ENCODE measurements around the gene ZNF217. TPM values are rescaled to one million over a fixed set of nuclear protein-coding genes. Genes with fewer than 3 reads are reported as not detected.
"Not testable (repeated sequence)": the region's sequence is repeated elsewhere in the genome, so short reads cannot be mapped to it uniquely, and the experiment has no call there.

Gene ZNF217
- total RNA-seq, 1 experiment from 2014 or later = 33.8 TPM

- Histone ChIP-seq H3K9me2 (ENCODE audit: insufficient read depth) (no peaks in the 10 kb centered on the region), H3K4me2 (ENCODE audit: low read length) (peak overlapping the region; percentile 77), H2AFZ (ENCODE audit: low read depth, low read length, poor library complexity, severe bottlenecking) (no peak overlapping the region), H3K4me1 (ENCODE audit: control insufficient read depth in 1 of 2, insufficient read depth in 2 of 2, low read length in 2 of 2) (peaks cover 19 to 26% of the 10 kb centered on the region in 2 experiments), H3K27me3 (ENCODE audit: insufficient read depth, low read length) (no peaks in the 10 kb centered on the region), H3K4me3 (replicated peaks in 1 of 2; ENCODE audit: low read depth in 1 of 2, low read length in 2 of 2) (peak overlapping the region; percentile 64 to 74), H3K9ac (ENCODE audit: low read length) (peak overlapping the region; percentile 90), H3K79me2 (ENCODE audit: insufficient read depth, low read length) (peaks cover 54% of the 10 kb centered on the region), H3K36me3 (ENCODE audit: control insufficient read depth in 1 of 2, insufficient read depth in 2 of 2, low read length in 2 of 2) (no peaks in the 10 kb centered on the region), H4K20me1 (ENCODE audit: insufficient read depth) (no peaks in the 10 kb centered on the region), H3K27ac (ENCODE audit: low read depth, low read length) (peak overlapping the region; percentile 79), H3K9me3 (ENCODE audit: control insufficient read depth in 1 of 2, insufficient read depth in 1 of 2, low read depth in 1 of 2, low read length in 2 of 2) (no peaks in the 10 kb centered on the region)
- CTCF ChIA-PET = interaction anchor here (1.0 kb wide), 1 partner anchor 347 kb away, joined by 3 read pairs; no protein-coding TSS in a partner anchor
- RAD21 ChIA-PET (ENCODE audit: low non-redundant PET in 1 of 2, low total read pairs in 2 of 2, uncharacterized antibody in 2 of 2, unreplicated experiment in 2 of 2) = no interaction called here
- TF ChIP-seq RAD21 (IDR thresholded peaks at IDR 0.05; ENCODE audit: low read depth) = no peak
- TF ChIP-seq POLR2AphosphoS5 (IDR thresholded peaks at IDR 0.05; ENCODE audit: low read depth, low read length) = 0 out of 2 replicates have a peak, but pooled peaks have one; percentile 5
- no peak for DNase-seq (ENCODE audit: low read depth, low spot score)
- ATAC-seq = no peak
- POLR2A ChIA-PET = interaction anchor here (0.6 to 4.0 kb wide), 2 partner anchors 30 to 37 kb away, joined by 5 to 23 read pairs; no protein-coding TSS in a partner anchor
- BruUV-seq (replicated peaks) = no TSS peak
- intact Hi-C loops (cut with micrococcal nuclease) = loop anchor here (5.0 kb wide), 1 partner anchor 274 kb away; no protein-coding TSS in a partner anchor
Measured at GRCh38 chr20:53592992-53593465, 610 bp downstream of the ZNF217 start.

- CTCF ChIA-PET = not testable (repeated sequence)
Measured at GRCh38 chr20:53592454-53592991, 1.1 kb downstream of the ZNF217 start.

GRCh38 chr20:53591941-53592441 lies 1.6 kb downstream of the ZNF217 start:
- intact Hi-C loops (cut with micrococcal nuclease) = loop anchor here (5.0 kb wide), 1 partner anchor 275 kb away; no protein-coding TSS in a partner anchor
- RAD21 ChIA-PET (ENCODE audit: low non-redundant PET in 1 of 2, low total read pairs in 2 of 2, uncharacterized antibody in 2 of 2, unreplicated experiment in 2 of 2) = not testable (repeated sequence)

More at GRCh38 chr20:53592454-53592991, 1.1 kb downstream of the ZNF217 start:
- H4K20me1 ChIP-seq (ENCODE audit: insufficient read depth); DNase-seq (ENCODE audit: low read depth, low spot score); BruUV-seq (replicated peaks); H2AFZ ChIP-seq (ENCODE audit: low read depth, low read length, poor library complexity, severe bottlenecking); RAD21 ChIA-PET (ENCODE audit: low non-redundant PET in 1 of 2, low total read pairs in 2 of 2, uncharacterized antibody in 2 of 2, unreplicated experiment in 2 of 2); H3K9me3 ChIP-seq (ENCODE audit: control insufficient read depth in 1 of 2, insufficient read depth in 1 of 2, low read depth in 1 of 2, low read length in 2 of 2); H3K36me3 ChIP-seq (ENCODE audit: control insufficient read depth in 1 of 2, insufficient read depth in 2 of 2, low read length in 2 of 2); H3K27me3 ChIP-seq (ENCODE audit: insufficient read depth, low read length); H3K9me2 ChIP-seq (ENCODE audit: insufficient read depth): not testable (repeated sequence)
- Histone ChIP-seq H3K79me2 (ENCODE audit: insufficient read depth, low read length) (peaks cover 57% of the 10 kb centered on the region), H3K4me2 (ENCODE audit: low read length) (peak overlapping the region; percentile 77), H3K4me1 (ENCODE audit: control insufficient read depth in 1 of 2, insufficient read depth in 2 of 2, low read length in 2 of 2) (peaks cover 19 to 26% of the 10 kb centered on the region in 2 experiments), H3K27ac (ENCODE audit: low read depth, low read length) (peak overlapping the region; percentile 79), H3K9ac (ENCODE audit: low read length) (peak overlapping the region; percentile 90), H3K4me3 (replicated peaks in 1 of 2; ENCODE audit: low read depth in 1 of 2, low read length in 2 of 2) (peak overlapping the region; percentile 64 to 74)
- intact Hi-C loops (cut with micrococcal nuclease) = loop anchor here (5.0 kb wide), 1 partner anchor 275 kb away; no protein-coding TSS in a partner anchor
- POLR2A ChIA-PET = interaction anchor here (1.1 kb wide), 1 partner anchor 29 kb away, joined by 3 read pairs; no protein-coding TSS in a partner anchor
- ATAC-seq = peak; percentile 4; the same call in 1 of the 2 replicates

GRCh38 chr20:53591206-53591741 lies 2.4 kb downstream of the ZNF217 start:
- POLR2A ChIA-PET; DNase-seq (ENCODE audit: low read depth, low spot score); H3K9me2 ChIP-seq (ENCODE audit: insufficient read depth); H2AFZ ChIP-seq (ENCODE audit: low read depth, low read length, poor library complexity, severe bottlenecking); H4K20me1 ChIP-seq (ENCODE audit: insufficient read depth); RAD21 ChIA-PET (ENCODE audit: low non-redundant PET in 1 of 2, low total read pairs in 2 of 2, uncharacterized antibody in 2 of 2, unreplicated experiment in 2 of 2); ATAC-seq; H3K36me3 ChIP-seq (ENCODE audit: control insufficient read depth in 1 of 2, insufficient read depth in 2 of 2, low read length in 2 of 2); H3K9me3 ChIP-seq (ENCODE audit: control insufficient read depth in 1 of 2, insufficient read depth in 1 of 2, low read depth in 1 of 2, low read length in 2 of 2); BruUV-seq (replicated peaks); H3K27me3 ChIP-seq (ENCODE audit: insufficient read depth, low read length): not testable (repeated sequence)
- peaks cover 11 to 26% of the 10 kb centered on the region in 2 experiments for H3K4me1 ChIP-seq (ENCODE audit: control insufficient read depth in 1 of 2, insufficient read depth in 2 of 2, low read length in 2 of 2)
- CTCF ChIA-PET = interaction anchor here (0.6 kb wide), 2 partner anchors 9 to 55 kb away, joined by 3 read pairs; no protein-coding TSS in a partner anchor
- H3K4me3 ChIP-seq (replicated peaks in 1 of 2; ENCODE audit: low read depth in 1 of 2, low read length in 2 of 2) = peak overlapping the region in 1 of 2 experiments; percentile 10; a peak in 1 of 4 replicates
- peak overlapping the region; percentile 77 for H3K4me2 ChIP-seq (ENCODE audit: low read length)
- peak overlapping the region; percentile 90; the same call in 1 of the 2 replicates for H3K9ac ChIP-seq (ENCODE audit: low read length)
- peaks cover 69% of the 10 kb centered on the region for H3K79me2 ChIP-seq (ENCODE audit: insufficient read depth, low read length)
- intact Hi-C loops (cut with micrococcal nuclease) = loop anchor here (5.0 kb wide), 1 partner anchor 276 kb away; no protein-coding TSS in a partner anchor
- peak overlapping the region; percentile 79; the same call in 1 of the 2 replicates for H3K27ac ChIP-seq (ENCODE audit: low read depth, low read length)

More at GRCh38 chr20:53591941-53592441, 1.6 kb downstream of the ZNF217 start:
- H3K9me2 ChIP-seq (ENCODE audit: insufficient read depth); DNase-seq (ENCODE audit: low read depth, low spot score); H3K36me3 ChIP-seq (ENCODE audit: control insufficient read depth in 1 of 2, insufficient read depth in 2 of 2, low read length in 2 of 2); ATAC-seq; CTCF ChIA-PET; H2AFZ ChIP-seq (ENCODE audit: low read depth, low read length, poor library complexity, severe bottlenecking); H4K20me1 ChIP-seq (ENCODE audit: insufficient read depth); H3K9me3 ChIP-seq (ENCODE audit: control insufficient read depth in 1 of 2, insufficient read depth in 1 of 2, low read depth in 1 of 2, low read length in 2 of 2); H3K27me3 ChIP-seq (ENCODE audit: insufficient read depth, low read length): not testable (repeated sequence)
- Histone ChIP-seq H3K4me2 (ENCODE audit: low read length) (peak overlapping the region; percentile 77), H3K79me2 (ENCODE audit: insufficient read depth, low read length) (peaks cover 62% of the 10 kb centered on the region), H3K4me1 (ENCODE audit: control insufficient read depth in 1 of 2, insufficient read depth in 2 of 2, low read length in 2 of 2) (peaks cover 17 to 26% of the 10 kb centered on the region in 2 experiments), H3K4me3 (replicated peaks in 1 of 2; ENCODE audit: low read depth in 1 of 2, low read length in 2 of 2) (peak overlapping the region; percentile 64 to 74), H3K9ac (ENCODE audit: low read length) (peak overlapping the region; percentile 90), H3K27ac (ENCODE audit: low read depth, low read length) (peak overlapping the region; percentile 79)
- POLR2A ChIA-PET = interaction anchor here (1.1 kb wide), 1 partner anchor 30 kb away, joined by 3 read pairs; no protein-coding TSS in a partner anchor
- BruUV-seq (replicated peaks) = TSS peak; percentile 31
